Activated T-cell treated with anti-CD3 and anti-CD28 coated beads for 24 hours (primary cell): ENCODE measurements around the gene RBM19.

Source experiments
- DNase-seq: peaks from one replicate; pipeline ENCODE4 v3.0.0-alpha.2; 2020; ENCODE audit warnings: low read depth

Gene RBM19

GRCh38 chr12:113853491-113853890, 112.6 kb downstream of the RBM19 start:
- no peak for DNase-seq

- DNase-seq, result no peak
Observed at GRCh38 chr12:113852695-113853490, 113.2 kb downstream of the RBM19 start.

GRCh38 chr12:113852264-113852663, 113.9 kb downstream of the RBM19 start:
- DNase-seq, result no peak

GRCh38 chr12:113850309-113851056, 115.6 kb downstream of the RBM19 start:
- DNase-seq, result no peak

- no peak for DNase-seq
Observed at GRCh38 chr12:113847856-113848255, 118.3 kb downstream of the RBM19 start.

GRCh38 chr12:113846883-113847755, 119.0 kb downstream of the RBM19 start:
- no peak for DNase-seq

GRCh38 chr12:113845900-113846674, 120.0 kb downstream of the RBM19 start:
- no peak for DNase-seq

- no peak for DNase-seq
Observed at GRCh38 chr12:113844495-113845210, 121.5 kb downstream of the RBM19 start.

GRCh38 chr12:113842699-113843098, 123.4 kb downstream of the RBM19 start:
- DNase-seq, result no peak

GRCh38 chr12:113841786-113842185, 124.3 kb downstream of the RBM19 start:
- no peak for DNase-seq

- no peak for DNase-seq
Observed at GRCh38 chr12:113840401-113841042, 125.6 kb downstream of the RBM19 start.

- no peak for DNase-seq
Observed at GRCh38 chr12:113838896-113839295, 127.2 kb downstream of the RBM19 start.

GRCh38 chr12:113837528-113838296, 128.4 kb downstream of the RBM19 start:
- DNase-seq, result no peak

- DNase-seq, result no peak
Observed at GRCh38 chr12:113837084-113837483, 129.0 kb downstream of the RBM19 start.

GRCh38 chr12:113835896-113836295, 130.2 kb downstream of the RBM19 start:
- no peak for DNase-seq

GRCh38 chr12:113835433-113835832, 130.7 kb downstream of the RBM19 start:
- DNase-seq, result no peak

- DNase-seq, result no peak
Observed at GRCh38 chr12:113833422-113833821, 132.7 kb downstream of the RBM19 start.

GRCh38 chr12:113831476-113831875, 134.6 kb downstream of the RBM19 start:
- no peak for DNase-seq

- DNase-seq, result no peak
Observed at GRCh38 chr12:113831016-113831415, 135.1 kb downstream of the RBM19 start.

GRCh38 chr12:113829212-113829611, 136.9 kb downstream of the RBM19 start:
- no peak for DNase-seq
